HL-60 (cell line): ENCODE results near the gene NT5C.
"Not testable (repeated sequence)": the region's sequence is repeated elsewhere in the genome, so short reads cannot be mapped to it uniquely, and the experiment has no call there.

Experiments
- DNase-seq, 2 experiments: peaks; one replicate each; pipeline ENCODE4 v3.0.0-alpha.2; 2010 to 2020; ENCODE audit warnings: low read depth in 1 of 2, low spot score in 1 of 2
- H3K27ac ChIP-seq: fragments of 250-450 bp; sonication (Bioruptor Pico); replicated peaks from 2 replicates; pipeline ENCODE4 v1.5.1; 2020; ENCODE audit warnings: mild to moderate bottlenecking, moderate library complexity
- H3K27me3 ChIP-seq: fragments of 250-450 bp; sonication (Bioruptor Pico); 2 replicates; pipeline ENCODE4 v1.5.1; 2021; ENCODE audit warnings: mild to moderate bottlenecking, moderate library complexity; ENCODE audit not compliant: insufficient read depth, poor library complexity, severe bottlenecking
- H3K4me3 ChIP-seq: replicated peaks from 2 replicates; pipeline ENCODE4 v1.5.1; 2011; ENCODE audit warnings: mild to moderate bottlenecking, control low read depth, low read length; ENCODE audit not compliant: insufficient read depth
- CTCF ChIP-seq: IDR thresholded peaks from one replicate; pipeline ENCODE4 v1.5.1; 2011; ENCODE audit warnings: low read length, control low read depth, inconsistent platforms; ENCODE audit not compliant: insufficient read depth
- GABPA ChIP-seq: IDR thresholded peaks from 2 replicates; pipeline ENCODE4 v1.6.1; 2012; ENCODE audit warnings: low read depth
- POLR2AphosphoS5 ChIP-seq: IDR thresholded peaks from 2 replicates; pipeline ENCODE4 v1.6.1; 2012; ENCODE audit warnings: low read depth
- REST ChIP-seq: IDR thresholded peaks from 2 replicates; pipeline ENCODE4 v1.6.1; 2012; ENCODE audit warnings: low read depth; ENCODE audit not compliant: insufficient replicate concordance
- SPI1 ChIP-seq: IDR thresholded peaks from 2 replicates; pipeline ENCODE4 v1.6.1; 2012; ENCODE audit warnings: low read depth, mild to moderate bottlenecking, borderline replicate concordance

The NT5C gene

GRCh38 chr17:75132018-75133000 lies 767 bp upstream of the NT5C start:
- DNase-seq, H3K27me3 ChIP-seq: not testable (repeated sequence)
- peak overlapping the region; percentile 87 for H3K4me3 ChIP-seq
- H3K27ac ChIP-seq, result peak overlapping the region; percentile 85

- Histone ChIP-seq H3K27me3 (no peaks in the 10 kb centered on the region), H3K27ac (peak overlapping the region; percentile 85), H3K4me3 (peak overlapping the region; percentile 87)
- DNase-seq, result peak in 1 of 2 experiments; percentile 58
- TF ChIP-seq SPI1 (no peak), CTCF (peak; percentile 36)
These were observed 787 bp downstream of the NT5C start for GRCh38 chr17:75130632-75131277.

GRCh38 chr17:75130059-75130631 lies 1.4 kb downstream of the NT5C start:
- Histone ChIP-seq H3K27me3 (no peaks in the 10 kb centered on the region), H3K27ac (no peak overlapping the region), H3K4me3 (peak overlapping the region; percentile 87)
- DNase-seq, result no peak
- TF ChIP-seq POLR2AphosphoS5 (no peak), REST (no peak), SPI1 (no peak), CTCF (no peak), GABPA (no peak)

GRCh38 chr17:75129576-75129975 lies 2.0 kb downstream of the NT5C start:
- H3K4me3 ChIP-seq, result no peak overlapping the region
- TF ChIP-seq GABPA (no peak), POLR2AphosphoS5 (no peak), CTCF (no peak), SPI1 (no peak), REST (no peak)
- H3K27me3 ChIP-seq, result no peaks in the 10 kb centered on the region
- DNase-seq, result no peak
- H3K27ac ChIP-seq, result no peak overlapping the region
